ENCODE data around the gene TNFAIP3.
"Not testable (repeated sequence)": the region's sequence is repeated elsewhere in the genome, so short reads cannot be mapped to it uniquely, and the experiment has no call there.

GRCh38 chr6:137838597-137838996 lies 28.5 kb upstream of the TNFAIP3 start:
- TF ChIP-seq CTCF (IDR thresholded peaks at IDR 0.05; ENCODE audit: insufficient read depth, low read depth, low read length); EZH2 (IDR thresholded peaks at IDR 0.05; ENCODE audit: insufficient read depth, low read length): not testable (repeated sequence)

All from astrocyte (in vitro differentiated cells and primary cell).